ENCODE results near the gene RAD9A. TPM values are rescaled to one million over a fixed set of nuclear protein-coding genes. Genes with fewer than 3 reads are reported as not detected.

RAD9A gene
- polyA plus RNA-seq, 3 donors: 3.7 to 31.7 (median 3.8) TPM

DNA sequence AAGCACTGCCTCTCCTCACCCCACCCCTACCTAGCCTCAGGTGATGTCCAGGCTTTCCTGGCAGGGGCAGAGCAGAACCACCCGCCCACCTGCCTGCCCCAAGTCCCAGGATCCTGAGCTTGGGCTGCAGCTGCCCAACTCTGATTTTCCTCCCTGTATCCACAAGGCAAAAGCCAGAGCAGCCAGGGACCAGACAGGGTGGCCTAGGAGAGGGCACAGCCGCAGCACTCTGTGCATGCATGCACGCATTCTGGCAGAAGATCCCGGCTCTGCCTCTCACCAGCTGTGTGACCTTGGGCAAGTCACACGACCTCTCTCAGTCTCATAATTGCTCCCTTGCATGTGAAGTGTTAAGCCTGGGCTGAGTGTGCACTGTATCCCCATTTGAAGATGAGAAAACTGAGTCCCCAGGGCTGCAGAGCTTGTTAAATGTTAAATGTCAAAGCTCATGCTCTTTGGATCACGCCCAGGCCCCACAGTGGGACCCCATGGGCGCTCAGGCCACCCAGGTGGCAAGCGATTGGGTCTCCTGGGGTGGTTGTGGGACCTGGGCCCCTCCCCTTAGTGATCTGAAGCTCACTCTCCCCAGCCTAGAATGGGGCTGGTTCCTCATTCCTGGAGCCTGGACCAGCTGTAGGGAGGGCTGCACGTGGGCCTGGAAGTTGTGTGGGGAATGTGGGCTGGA, 20.9 kb downstream of the RAD9A start:
- Histone ChIP-seq H3K4me2 (replicated peaks; ENCODE audit: extremely low read depth, low read length, poor library complexity, severe bottlenecking) (no peak overlapping the region), H3K9me3 (replicated peaks in 1 of 2; ENCODE audit: control insufficient read depth in 1 of 2, insufficient read depth in 1 of 2, low read length in 2 of 2) (no peaks in the 10 kb centered on the region), H4K20me1 (ENCODE audit: insufficient read depth, low read length) (peaks cover 25% of the 10 kb centered on the region), H3K27ac (ENCODE audit: low read depth in 1 of 2, low read length in 2 of 2) (no peak overlapping the region), H2AFZ (ENCODE audit: insufficient read depth, low read depth, low read length, poor library complexity, severe bottlenecking) (no peak overlapping the region), H3K4me3 (replicated peaks in 1 of 3; ENCODE audit: low read depth in 2 of 3, low read length in 3 of 3) (no peak overlapping the region), H3K36me3 (replicated peaks in 1 of 2; ENCODE audit: control insufficient read depth in 1 of 2, insufficient read depth in 2 of 2, low read length in 2 of 2) (peaks cover 0 to 5% of the 10 kb centered on the region in 2 donors), H3K9ac (ENCODE audit: insufficient read depth, low read length, poor library complexity, severe bottlenecking) (no peak overlapping the region), H3K79me2 (ENCODE audit: insufficient read depth, low read length) (no peaks in the 10 kb centered on the region), H3K4me1 (ENCODE audit: control insufficient read depth in 1 of 2, insufficient read depth in 2 of 2, low read length in 2 of 2) (peaks cover 36 to 46% of the 10 kb centered on the region in 2 donors), H3K27me3 (ENCODE audit: control insufficient read depth in 2 of 2, insufficient read depth in 2 of 2, low read length in 2 of 2) (peaks cover 6 to 43% of the 10 kb centered on the region in 2 donors)
- Mint-ChIP-seq H3K4me3 (no peak overlapping the region), H3K36me3 (peaks cover 13 to 16% of the 10 kb centered on the region in 2 donors), H3K27ac (no peak overlapping the region), H3K27me3 (ENCODE audit: low read depth in 3 of 3) (peaks cover 38 to 64% (median 51%) of the 10 kb centered on the region in 3 donors), H3K4me1 (peaks cover 41% of the 10 kb centered on the region), H3K9me3 (peaks cover 0 to 10% (median 4%) of the 10 kb centered on the region in 7 donors)
- DNase-seq: no peak
- no peak for TF ChIP-seq CTCF (IDR thresholded peaks at IDR 0.05)
- 96% methylated on average over 5 of the region's 9 CpGs for WGBS (ENCODE audit: insufficient coverage)
- intact Hi-C loops (cut with micrococcal nuclease): no loop called here

DNA sequence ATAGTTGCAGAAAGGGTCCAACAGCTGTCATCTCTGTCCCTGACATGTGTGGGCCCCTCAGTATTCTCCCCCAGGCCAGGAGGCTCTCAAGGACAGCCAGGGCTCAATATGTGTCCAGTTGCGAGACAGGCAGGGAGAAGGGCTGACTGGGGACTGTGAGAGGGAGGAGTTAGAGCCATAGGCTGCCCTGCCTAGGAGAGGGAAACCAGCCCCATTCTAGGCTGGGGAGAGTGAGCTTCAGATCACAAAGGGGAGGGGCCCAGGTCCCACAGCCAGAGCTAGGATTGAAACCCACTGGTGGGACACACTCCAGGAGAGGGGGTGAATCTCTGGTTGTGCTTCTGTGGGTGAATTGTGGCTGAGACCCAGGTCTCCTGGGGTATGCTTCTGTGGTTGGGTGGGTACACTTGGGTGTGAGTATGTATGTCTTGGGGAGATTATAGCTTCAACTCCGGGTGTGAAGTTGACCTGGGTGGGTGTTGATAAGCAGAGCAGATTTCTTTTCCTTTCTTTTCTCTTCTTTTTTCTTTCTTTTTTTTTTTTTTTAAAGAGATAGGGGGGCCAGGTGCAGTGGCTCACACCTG, 21.6 kb downstream of the RAD9A start:
- H3K9me3 Mint-ChIP-seq: peaks cover 0 to 12% (median 4%) of the 10 kb centered on the region in 7 donors
- H4K20me1 ChIP-seq (ENCODE audit: insufficient read depth, low read length): peaks cover 17% of the 10 kb centered on the region
- H3K4me1 ChIP-seq (ENCODE audit: control insufficient read depth in 1 of 2, insufficient read depth in 2 of 2, low read length in 2 of 2): peaks cover 30 to 42% of the 10 kb centered on the region in 2 donors
- H3K4me2 ChIP-seq (replicated peaks; ENCODE audit: extremely low read depth, low read length, poor library complexity, severe bottlenecking): no peak overlapping the region
- H3K27ac ChIP-seq (ENCODE audit: low read depth in 1 of 2, low read length in 2 of 2): no peak overlapping the region
- H3K4me1 Mint-ChIP-seq: peaks cover 34% of the 10 kb centered on the region
- peaks cover 6 to 50% of the 10 kb centered on the region in 2 donors for H3K27me3 ChIP-seq (ENCODE audit: control insufficient read depth in 2 of 2, insufficient read depth in 2 of 2, low read length in 2 of 2)
- TF ChIP-seq CTCF (IDR thresholded peaks at IDR 0.05): no peak
- H2AFZ ChIP-seq (ENCODE audit: insufficient read depth, low read depth, low read length, poor library complexity, severe bottlenecking): no peak overlapping the region
- H3K9me3 ChIP-seq (replicated peaks in 1 of 2; ENCODE audit: control insufficient read depth in 1 of 2, insufficient read depth in 1 of 2, low read length in 2 of 2): no peaks in the 10 kb centered on the region
- no peaks in the 10 kb centered on the region for H3K36me3 ChIP-seq (replicated peaks in 1 of 2; ENCODE audit: control insufficient read depth in 1 of 2, insufficient read depth in 2 of 2, low read length in 2 of 2)
- peaks cover 10 to 15% of the 10 kb centered on the region in 2 donors for H3K36me3 Mint-ChIP-seq
- no peaks in the 10 kb centered on the region for H3K79me2 ChIP-seq (ENCODE audit: insufficient read depth, low read length)
- no peak overlapping the region for H3K9ac ChIP-seq (ENCODE audit: insufficient read depth, low read length, poor library complexity, severe bottlenecking)
- DNase-seq: no peak
- WGBS (ENCODE audit: insufficient coverage): 80% methylated on average over 1 of the region's 2 CpGs
- H3K27me3 Mint-ChIP-seq (ENCODE audit: low read depth in 3 of 3): peaks cover 44 to 71% (median 58%) of the 10 kb centered on the region in 3 donors
- H3K4me3 Mint-ChIP-seq: peak overlapping the region in 1 of 2 donors; percentile 71
- no peak overlapping the region for H3K4me3 ChIP-seq (replicated peaks in 1 of 3; ENCODE audit: low read depth in 2 of 3, low read length in 3 of 3)
- intact Hi-C loops (cut with micrococcal nuclease): no loop called here
- no peak overlapping the region for H3K27ac Mint-ChIP-seq

Measured in CD14-positive monocyte (primary cell).